NCI-H510A treated with DMSO at 0.1 percent for 48 hours (cell line): ENCODE measurements around the gene NTRK3.

Experiments
- DNase-seq: peaks from one replicate; lab custom pipeline; 2025; lab: John Stamatoyannopoulos, UW

NTRK3 gene

GRCh38 chr15:88028024-88028423 is 228.5 kb downstream of the NTRK3 start:
- DNase-seq: no peak

GRCh38 chr15:88023914-88024313 is 232.6 kb downstream of the NTRK3 start:
- no peak for DNase-seq

- DNase-seq: no peak
Measured at GRCh38 chr15:88022716-88023115, 233.8 kb downstream of the NTRK3 start.

GRCh38 chr15:88021601-88022000 is 234.9 kb downstream of the NTRK3 start:
- DNase-seq: no peak

- no peak for DNase-seq
Measured at GRCh38 chr15:88020806-88021205, 235.7 kb downstream of the NTRK3 start.

- DNase-seq: no peak
Measured at GRCh38 chr15:88019656-88020055, 236.9 kb downstream of the NTRK3 start.

GRCh38 chr15:88018869-88019641 is 237.5 kb downstream of the NTRK3 start:
- no peak for DNase-seq

- no peak for DNase-seq
Measured at GRCh38 chr15:88017753-88018152, 238.8 kb downstream of the NTRK3 start.

- DNase-seq: no peak
Measured at GRCh38 chr15:88016406-88016805, 240.1 kb downstream of the NTRK3 start.

- no peak for DNase-seq
Measured at GRCh38 chr15:88015228-88015860, 241.2 kb downstream of the NTRK3 start.

- DNase-seq: no peak
Measured at GRCh38 chr15:88014454-88015160, 241.9 kb downstream of the NTRK3 start.

- DNase-seq: no peak
Measured at GRCh38 chr15:88013111-88013510, 243.4 kb downstream of the NTRK3 start.

- DNase-seq: no peak
Measured at GRCh38 chr15:88012688-88013087, 243.9 kb downstream of the NTRK3 start.

- DNase-seq: no peak
Measured at GRCh38 chr15:88012233-88012632, 244.3 kb downstream of the NTRK3 start.

- no peak for DNase-seq
Measured at GRCh38 chr15:88011533-88011932, 245.0 kb downstream of the NTRK3 start.

GRCh38 chr15:88006146-88006545 is 250.4 kb downstream of the NTRK3 start:
- no peak for DNase-seq

- no peak for DNase-seq
Measured at GRCh38 chr15:88004399-88004798, 252.1 kb downstream of the NTRK3 start.

GRCh38 chr15:88003541-88004327 is 252.8 kb downstream of the NTRK3 start:
- DNase-seq: no peak

- no peak for DNase-seq
Measured at GRCh38 chr15:88002706-88003105, 253.8 kb downstream of the NTRK3 start.

GRCh38 chr15:87998630-87999029 is 257.9 kb downstream of the NTRK3 start:
- no peak for DNase-seq

GRCh38 chr15:87986776-87987175 is 269.8 kb downstream of the NTRK3 start:
- DNase-seq: no peak

- DNase-seq: no peak
Measured at GRCh38 chr15:87985451-87985850, 271.1 kb downstream of the NTRK3 start.
